ENCODE results near the gene DGCR6L.
"Not testable (repeated sequence)": the region's sequence is repeated elsewhere in the genome, so short reads cannot be mapped to it uniquely, and the experiment has no call there.

DGCR6L gene

GRCh38 chr22:20265772-20266666 lies 53.8 kb downstream of the DGCR6L start:
- DNase-seq (ENCODE audit: insufficient read length, low spot score); FAIRE-seq: not testable (repeated sequence)

- DNase-seq (ENCODE audit: insufficient read length, low spot score) (no peak), FAIRE-seq (no peak)
Measured at GRCh38 chr22:20264614-20265452, 55.0 kb downstream of the DGCR6L start.

All from GM19239 (cell line).